SH-SY5Y (cell line): ENCODE results near the gene PKN2.

ENCODE experiments used
- GATA2 ChIP-seq: IDR thresholded peaks from 2 replicates; pipeline ENCODE4 v1.6.1; 2011; ENCODE audit warnings: mild to moderate bottlenecking, low read depth, low read length
- GATA3 ChIP-seq: IDR thresholded peaks from 2 replicates; pipeline ENCODE4 v1.6.1; 2011; ENCODE audit warnings: low read depth, mild to moderate bottlenecking, low read length, moderate library complexity

Gene PKN2

GRCh38 chr1:88683541-88684481 is at the start of gene PKN2:
Gene PKN2, plus strand, starts transcription at chr1:88684273. Its CDS starts 308 bp downstream, at chr1:88684581.
- no peak for TF ChIP-seq GATA3
- TF ChIP-seq GATA2, result no peak; the same call in 1 of the 2 replicates

GRCh38 chr1:88634538-88634937 is 49.5 kb upstream of the PKN2 start:
- TF ChIP-seq GATA3 (no peak), GATA2 (no peak)

GRCh38 chr1:88640060-88640459 is 44.0 kb upstream of the PKN2 start:
- no peak for TF ChIP-seq GATA2
- no peak for TF ChIP-seq GATA3

- TF ChIP-seq GATA3 (no peak), GATA2 (no peak)
Measured at GRCh38 chr1:88645886-88646285, 38.2 kb upstream of the PKN2 start.

GRCh38 chr1:88646476-88647248 is 37.4 kb upstream of the PKN2 start:
- TF ChIP-seq GATA2 (no peak), GATA3 (no peak)

GRCh38 chr1:88647249-88647645 is 36.8 kb upstream of the PKN2 start:
- no peak for TF ChIP-seq GATA2
- no peak for TF ChIP-seq GATA3

- TF ChIP-seq GATA2, result no peak
- TF ChIP-seq GATA3, result no peak
Measured at GRCh38 chr1:88647749-88648415, 36.2 kb upstream of the PKN2 start.

GRCh38 chr1:88648706-88649105 is 35.4 kb upstream of the PKN2 start:
- TF ChIP-seq GATA2 (no peak), GATA3 (no peak)

GRCh38 chr1:88649932-88650331 is 34.1 kb upstream of the PKN2 start:
- TF ChIP-seq GATA2 (no peak), GATA3 (no peak)

- TF ChIP-seq GATA2 (no peak), GATA3 (no peak)
Measured at GRCh38 chr1:88650676-88651418, 33.2 kb upstream of the PKN2 start.

- no peak for TF ChIP-seq GATA3
- no peak for TF ChIP-seq GATA2
Measured at GRCh38 chr1:88655140-88655539, 28.9 kb upstream of the PKN2 start.

GRCh38 chr1:88655685-88656299 is 28.3 kb upstream of the PKN2 start:
- TF ChIP-seq GATA3 (no peak), GATA2 (no peak)

GRCh38 chr1:88658419-88658818 is 25.7 kb upstream of the PKN2 start:
- no peak for TF ChIP-seq GATA2
- TF ChIP-seq GATA3, result no peak

GRCh38 chr1:88659552-88659951 is 24.5 kb upstream of the PKN2 start:
- TF ChIP-seq GATA3, result no peak
- no peak for TF ChIP-seq GATA2
